ENCODE data around the gene ELMO2. TPM values are rescaled to one million over a fixed set of nuclear protein-coding genes. Genes with fewer than 3 reads are reported as not detected.
"Not testable (repeated sequence)": the region's sequence is repeated elsewhere in the genome, so short reads cannot be mapped to it uniquely, and the experiment has no call there.

Gene ELMO2
- total RNA-seq, 1 donor from 2014 or later, result 24.5 TPM

- Histone ChIP-seq H3K9ac (ENCODE audit: low read depth in 1 of 3, low read length in 3 of 3) (no peak overlapping the region), H3K27ac (ENCODE audit: low read depth, low read length) (no peak overlapping the region), H3K9me3 (ENCODE audit: control insufficient read depth in 3 of 3, low read length in 3 of 3) (no peaks in the 10 kb centered on the region), H3K4me1 (ENCODE audit: control insufficient read depth in 3 of 3, insufficient read depth in 3 of 3, low read length in 3 of 3) (peaks cover 21 to 26% (median 23%) of the 10 kb centered on the region in 3 donors), H3K27me3 (ENCODE audit: control insufficient read depth in 3 of 3, insufficient read depth in 3 of 3, low read length in 3 of 3) (no peaks in the 10 kb centered on the region), H3K36me3 (ENCODE audit: control insufficient read depth in 3 of 3, insufficient read depth in 3 of 3, low read length in 3 of 3) (peaks cover 19 to 42% (median 41%) of the 10 kb centered on the region in 3 donors), H3K4me3 (ENCODE audit: low read length in 3 of 3) (no peak overlapping the region)
Measured at GRCh38 chr20:46396052-46396740, 10.2 kb downstream of the ELMO2 start.

GRCh38 chr20:46394872-46395760 is 11.3 kb downstream of the ELMO2 start:
- peaks cover 11 to 15% (median 12%) of the 10 kb centered on the region in 3 donors for H3K4me1 ChIP-seq (ENCODE audit: control insufficient read depth in 3 of 3, insufficient read depth in 3 of 3, low read length in 3 of 3)

GRCh38 chr20:46393967-46394366 is 12.4 kb downstream of the ELMO2 start:
- no peaks in the 10 kb centered on the region for H3K9me3 ChIP-seq (ENCODE audit: control insufficient read depth in 3 of 3, low read length in 3 of 3)
- H3K27ac ChIP-seq (ENCODE audit: low read depth, low read length), result no peak overlapping the region
- no peak overlapping the region for H3K9ac ChIP-seq (ENCODE audit: low read depth in 1 of 3, low read length in 3 of 3)
- peaks cover 0 to 4% (median 4%) of the 10 kb centered on the region in 3 donors for H3K4me1 ChIP-seq (ENCODE audit: control insufficient read depth in 3 of 3, insufficient read depth in 3 of 3, low read length in 3 of 3)
- no peak overlapping the region for H3K4me3 ChIP-seq (ENCODE audit: low read length in 3 of 3)
- H3K36me3 ChIP-seq (ENCODE audit: control insufficient read depth in 3 of 3, insufficient read depth in 3 of 3, low read length in 3 of 3), result peaks cover 21 to 59% (median 54%) of the 10 kb centered on the region in 3 donors
- H3K27me3 ChIP-seq (ENCODE audit: control insufficient read depth in 3 of 3, insufficient read depth in 3 of 3, low read length in 3 of 3), result no peaks in the 10 kb centered on the region

More at GRCh38 chr20:46394872-46395760, 11.3 kb downstream of the ELMO2 start:
- Histone ChIP-seq H3K9me3 (ENCODE audit: control insufficient read depth in 3 of 3, low read length in 3 of 3) (no peaks in the 10 kb centered on the region), H3K4me3 (ENCODE audit: low read length in 3 of 3) (no peak overlapping the region), H3K9ac (ENCODE audit: low read depth in 1 of 3, low read length in 3 of 3) (no peak overlapping the region), H3K36me3 (ENCODE audit: control insufficient read depth in 3 of 3, insufficient read depth in 3 of 3, low read length in 3 of 3) (peaks cover 19 to 52% (median 49%) of the 10 kb centered on the region in 3 donors), H3K27ac (ENCODE audit: low read depth, low read length) (no peak overlapping the region), H3K27me3 (ENCODE audit: control insufficient read depth in 3 of 3, insufficient read depth in 3 of 3, low read length in 3 of 3) (no peaks in the 10 kb centered on the region)

- no peak overlapping the region for H3K27ac ChIP-seq (ENCODE audit: low read depth, low read length)
- H3K36me3 ChIP-seq (ENCODE audit: control insufficient read depth in 3 of 3, insufficient read depth in 3 of 3, low read length in 3 of 3), result peaks cover 48 to 91% (median 88%) of the 10 kb centered on the region in 3 donors
- no peak overlapping the region for H3K4me3 ChIP-seq (ENCODE audit: low read length in 3 of 3)
- no peaks in the 10 kb centered on the region for H3K27me3 ChIP-seq (ENCODE audit: control insufficient read depth in 3 of 3, insufficient read depth in 3 of 3, low read length in 3 of 3)
- no peaks in the 10 kb centered on the region for H3K4me1 ChIP-seq (ENCODE audit: control insufficient read depth in 3 of 3, insufficient read depth in 3 of 3, low read length in 3 of 3)
- no peaks in the 10 kb centered on the region for H3K9me3 ChIP-seq (ENCODE audit: control insufficient read depth in 3 of 3, low read length in 3 of 3)
- no peak overlapping the region for H3K9ac ChIP-seq (ENCODE audit: low read depth in 1 of 3, low read length in 3 of 3)
Measured at GRCh38 chr20:46388937-46389336, 17.5 kb downstream of the ELMO2 start.

- Histone ChIP-seq H3K9ac (ENCODE audit: low read depth in 1 of 3, low read length in 3 of 3) (no peak overlapping the region), H3K4me1 (ENCODE audit: control insufficient read depth in 3 of 3, insufficient read depth in 3 of 3, low read length in 3 of 3) (no peaks in the 10 kb centered on the region), H3K9me3 (ENCODE audit: control insufficient read depth in 3 of 3, low read length in 3 of 3) (no peaks in the 10 kb centered on the region), H3K27me3 (ENCODE audit: control insufficient read depth in 3 of 3, insufficient read depth in 3 of 3, low read length in 3 of 3) (no peaks in the 10 kb centered on the region), H3K36me3 (ENCODE audit: control insufficient read depth in 3 of 3, insufficient read depth in 3 of 3, low read length in 3 of 3) (peaks cover 45 to 90% (median 85%) of the 10 kb centered on the region in 3 donors), H3K27ac (ENCODE audit: low read depth, low read length) (no peak overlapping the region), H3K4me3 (ENCODE audit: low read length in 3 of 3) (no peak overlapping the region)
Measured at GRCh38 chr20:46388201-46388836, 18.1 kb downstream of the ELMO2 start.

GRCh38 chr20:46387054-46387453 is 19.4 kb downstream of the ELMO2 start:
- not testable (repeated sequence) for H3K4me1 ChIP-seq (ENCODE audit: control insufficient read depth in 3 of 3, insufficient read depth in 3 of 3, low read length in 3 of 3); H3K4me3 ChIP-seq (ENCODE audit: low read length in 3 of 3); H3K9me3 ChIP-seq (ENCODE audit: control insufficient read depth in 3 of 3, low read length in 3 of 3); H3K27ac ChIP-seq (ENCODE audit: low read depth, low read length); H3K27me3 ChIP-seq (ENCODE audit: control insufficient read depth in 3 of 3, insufficient read depth in 3 of 3, low read length in 3 of 3); H3K9ac ChIP-seq (ENCODE audit: low read depth in 1 of 3, low read length in 3 of 3)
- peaks cover 49 to 90% (median 84%) of the 10 kb centered on the region in 3 donors for H3K36me3 ChIP-seq (ENCODE audit: control insufficient read depth in 3 of 3, insufficient read depth in 3 of 3, low read length in 3 of 3)

GRCh38 chr20:46378412-46379009 is 27.9 kb downstream of the ELMO2 start:
- Histone ChIP-seq H3K27ac (ENCODE audit: low read depth, low read length) (no peak overlapping the region), H3K4me1 (ENCODE audit: control insufficient read depth in 3 of 3, insufficient read depth in 3 of 3, low read length in 3 of 3) (no peaks in the 10 kb centered on the region), H3K27me3 (ENCODE audit: control insufficient read depth in 3 of 3, insufficient read depth in 3 of 3, low read length in 3 of 3) (no peaks in the 10 kb centered on the region), H3K9ac (ENCODE audit: low read depth in 1 of 3, low read length in 3 of 3) (no peak overlapping the region), H3K36me3 (ENCODE audit: control insufficient read depth in 3 of 3, insufficient read depth in 3 of 3, low read length in 3 of 3) (peaks cover 77 to 92% (median 83%) of the 10 kb centered on the region in 3 donors), H3K9me3 (ENCODE audit: control insufficient read depth in 3 of 3, low read length in 3 of 3) (no peaks in the 10 kb centered on the region), H3K4me3 (ENCODE audit: low read length in 3 of 3) (no peak overlapping the region)

GRCh38 chr20:46377518-46377917 is 28.9 kb downstream of the ELMO2 start:
- Histone ChIP-seq H3K4me3 (ENCODE audit: low read length in 3 of 3) (no peak overlapping the region), H3K9ac (ENCODE audit: low read depth in 1 of 3, low read length in 3 of 3) (no peak overlapping the region), H3K27ac (ENCODE audit: low read depth, low read length) (no peak overlapping the region), H3K9me3 (ENCODE audit: control insufficient read depth in 3 of 3, low read length in 3 of 3) (no peaks in the 10 kb centered on the region), H3K4me1 (ENCODE audit: control insufficient read depth in 3 of 3, insufficient read depth in 3 of 3, low read length in 3 of 3) (no peaks in the 10 kb centered on the region), H3K36me3 (ENCODE audit: control insufficient read depth in 3 of 3, insufficient read depth in 3 of 3, low read length in 3 of 3) (peaks cover 75 to 92% (median 83%) of the 10 kb centered on the region in 3 donors), H3K27me3 (ENCODE audit: control insufficient read depth in 3 of 3, insufficient read depth in 3 of 3, low read length in 3 of 3) (no peaks in the 10 kb centered on the region)

- H3K9ac ChIP-seq (ENCODE audit: low read depth in 1 of 3, low read length in 3 of 3), result no peak overlapping the region
- no peaks in the 10 kb centered on the region for H3K4me1 ChIP-seq (ENCODE audit: control insufficient read depth in 3 of 3, insufficient read depth in 3 of 3, low read length in 3 of 3)
- no peaks in the 10 kb centered on the region for H3K9me3 ChIP-seq (ENCODE audit: control insufficient read depth in 3 of 3, low read length in 3 of 3)
- no peak overlapping the region for H3K4me3 ChIP-seq (ENCODE audit: low read length in 3 of 3)
- H3K27me3 ChIP-seq (ENCODE audit: control insufficient read depth in 3 of 3, insufficient read depth in 3 of 3, low read length in 3 of 3), result no peaks in the 10 kb centered on the region
- peaks cover 75 to 92% (median 85%) of the 10 kb centered on the region in 3 donors for H3K36me3 ChIP-seq (ENCODE audit: control insufficient read depth in 3 of 3, insufficient read depth in 3 of 3, low read length in 3 of 3)
- no peak overlapping the region for H3K27ac ChIP-seq (ENCODE audit: low read depth, low read length)
Measured at GRCh38 chr20:46376196-46376785, 30.1 kb downstream of the ELMO2 start.

Data from skeletal muscle tissue (tissue), 4 donors.